ENCODE data around the gene RNF25. TPM values are rescaled to one million over a fixed set of nuclear protein-coding genes. Genes with fewer than 3 reads are reported as not detected.

Gene RNF25
- total and polyA plus RNA-seq, 2 of the 4 experiments (the other 2 are of a cell fraction) = 56.5 to 78.1 TPM

- Histone ChIP-seq H2BK20ac (ENCODE audit: low read depth, low read length) (no peak overlapping the region), H2BK15ac (ENCODE audit: low read depth, low read length) (peak overlapping the region; percentile 0; the same call in 1 of the 3 replicates), H3K23ac (ENCODE audit: low read depth, low read length) (peak overlapping the region; percentile 77; the same call in 1 of the 2 replicates), H2AK5ac (ENCODE audit: low read depth, low read length) (0 out of 2 replicates have a peak overlapping the region, but pooled peaks have one; percentile 20), H3K14ac (replicated peaks; ENCODE audit: low read depth, low read length) (peak overlapping the region; percentile 54), H3K27ac (ENCODE audit: insufficient read depth, low read length) (peak overlapping the region; percentile 74), H3K18ac (ENCODE audit: low read depth, low read length) (no peak overlapping the region), H3K4me3 (ENCODE audit: insufficient read depth, low read depth, low read length) (peak overlapping the region; percentile 69), H4K20me1 (ENCODE audit: insufficient read depth, low read length) (no peaks in the 10 kb centered on the region), H3K27me3 (ENCODE audit: control insufficient read depth, insufficient read depth, low read length) (no peaks in the 10 kb centered on the region), H2BK120ac (ENCODE audit: low read depth, low read length) (peak overlapping the region; percentile 14; the same call in 1 of the 2 replicates), H3K56ac (ENCODE audit: extremely low read depth, insufficient read depth, low read length) (peak overlapping the region; percentile 81), H3K4me2 (ENCODE audit: low read depth, low read length) (peak overlapping the region; percentile 71), H3K79me1 (ENCODE audit: low read depth in 1 of 2, low read length in 2 of 2) (peaks cover 11 to 32% of the 10 kb centered on the region in 2 experiments; a peak in 3 of 4 replicates), H4K91ac (ENCODE audit: insufficient read depth, low read depth, low read length) (no peak overlapping the region), H4K8ac (ENCODE audit: low read depth in 2 of 2, low read length in 2 of 2) (peak overlapping the region; percentile 38 to 46; a peak in 3 of 4 replicates), H2AK9ac (replicated peaks; ENCODE audit: low read depth, low read length, poor library complexity) (no peak overlapping the region), H3K9me3 (ENCODE audit: control insufficient read depth, insufficient read depth, low read length) (no peaks in the 10 kb centered on the region), H3K4me1 (ENCODE audit: control insufficient read depth, insufficient read depth, low read length) (peaks cover 3% of the 10 kb centered on the region), H3K4ac (ENCODE audit: low read depth, low read length) (peak overlapping the region; percentile 25; the same call in 1 of the 2 replicates), H2AFZ (replicated peaks; ENCODE audit: low read length, poor library complexity) (no peak overlapping the region), H2BK5ac (ENCODE audit: low read depth, low read length, poor library complexity, severe bottlenecking) (peak overlapping the region; percentile 64), H3K36me3 (ENCODE audit: control insufficient read depth, insufficient read depth, low read length) (no peaks in the 10 kb centered on the region), H3K9me1 (ENCODE audit: insufficient read depth, low read length) (peaks cover 7% of the 10 kb centered on the region; the same call in 1 of the 2 replicates), H3K9ac (ENCODE audit: low read depth, low read length) (peak overlapping the region; percentile 72), H4K5ac (ENCODE audit: low read depth, low read length) (no peak overlapping the region)
- ChIA-PET CTCF (interaction anchor here (0.8 to 2.0 kb wide), 5 partner anchors 11 to 140 kb away, joined by 3 to 9 read pairs (median 3); no protein-coding TSS in a partner anchor), POLR2A (ENCODE audit: unreplicated experiment) (interaction anchor here (1.2 kb wide), 1 partner anchor 136 kb away, joined by 5 read pairs; no protein-coding TSS in a partner anchor)
- TF ChIP-seq CEBPB (IDR thresholded peaks at IDR 0.05; ENCODE audit: low read depth, low read length) (no peak), FOS (IDR thresholded peaks at IDR 0.05; ENCODE audit: low read depth, low read length) (no peak), USF2 (IDR thresholded peaks at IDR 0.05; ENCODE audit: low read depth, low read length) (no peak), BHLHE40 (IDR thresholded peaks at IDR 0.05; ENCODE audit: low read depth, low read length) (no peak), NFE2L2 (IDR thresholded peaks at IDR 0.05; ENCODE audit: low read depth, low read length) (no peak), RCOR1 (IDR thresholded peaks at IDR 0.05; ENCODE audit: insufficient replicate concordance, low read length) (no peak), MAFK (IDR thresholded peaks at IDR 0.05; ENCODE audit: low read depth, low read length) (no peak), MXI1 (IDR thresholded peaks at IDR 0.05; ENCODE audit: borderline replicate concordance, low read depth, low read length) (no peak), POLR2A (IDR thresholded peaks at IDR 0.05; ENCODE audit: low read depth, low read length) (no peak), RAD21 (IDR thresholded peaks at IDR 0.05; ENCODE audit: low read length) (no peak), MAZ (IDR thresholded peaks at IDR 0.05; ENCODE audit: borderline replicate concordance, low read depth, low read length) (no peak), RFX5 (IDR thresholded peaks at IDR 0.05; ENCODE audit: low read depth, low read length) (no peak), CHD1 (IDR thresholded peaks at IDR 0.05; ENCODE audit: low read depth, low read length) (no peak), SMC3 (IDR thresholded peaks at IDR 0.05; ENCODE audit: low read depth, low read length) (no peak)
- TF ChIP-seq, protein P1, sequence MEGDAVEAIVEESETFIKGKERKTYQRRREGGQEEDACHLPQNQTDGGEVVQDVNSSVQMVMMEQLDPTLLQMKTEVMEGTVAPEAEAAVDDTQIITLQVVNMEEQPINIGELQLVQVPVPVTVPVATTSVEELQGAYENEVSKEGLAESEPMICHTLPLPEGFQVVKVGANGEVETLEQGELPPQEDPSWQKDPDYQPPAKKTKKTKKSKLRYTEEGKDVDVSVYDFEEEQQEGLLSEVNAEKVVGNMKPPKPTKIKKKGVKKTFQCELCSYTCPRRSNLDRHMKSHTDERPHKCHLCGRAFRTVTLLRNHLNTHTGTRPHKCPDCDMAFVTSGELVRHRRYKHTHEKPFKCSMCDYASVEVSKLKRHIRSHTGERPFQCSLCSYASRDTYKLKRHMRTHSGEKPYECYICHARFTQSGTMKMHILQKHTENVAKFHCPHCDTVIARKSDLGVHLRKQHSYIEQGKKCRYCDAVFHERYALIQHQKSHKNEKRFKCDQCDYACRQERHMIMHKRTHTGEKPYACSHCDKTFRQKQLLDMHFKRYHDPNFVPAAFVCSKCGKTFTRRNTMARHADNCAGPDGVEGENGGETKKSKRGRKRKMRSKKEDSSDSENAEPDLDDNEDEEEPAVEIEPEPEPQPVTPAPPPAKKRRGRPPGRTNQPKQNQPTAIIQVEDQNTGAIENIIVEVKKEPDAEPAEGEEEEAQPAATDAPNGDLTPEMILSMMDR (conservative IDR thresholded peaks at IDR 0.05; ENCODE audit: low read depth, low read length) = no peak
- TF ChIP-seq, protein P2, sequence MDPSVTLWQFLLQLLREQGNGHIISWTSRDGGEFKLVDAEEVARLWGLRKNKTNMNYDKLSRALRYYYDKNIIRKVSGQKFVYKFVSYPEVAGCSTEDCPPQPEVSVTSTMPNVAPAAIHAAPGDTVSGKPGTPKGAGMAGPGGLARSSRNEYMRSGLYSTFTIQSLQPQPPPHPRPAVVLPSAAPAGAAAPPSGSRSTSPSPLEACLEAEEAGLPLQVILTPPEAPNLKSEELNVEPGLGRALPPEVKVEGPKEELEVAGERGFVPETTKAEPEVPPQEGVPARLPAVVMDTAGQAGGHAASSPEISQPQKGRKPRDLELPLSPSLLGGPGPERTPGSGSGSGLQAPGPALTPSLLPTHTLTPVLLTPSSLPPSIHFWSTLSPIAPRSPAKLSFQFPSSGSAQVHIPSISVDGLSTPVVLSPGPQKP (IDR thresholded peaks at IDR 0.05; ENCODE audit: borderline replicate concordance, low read depth, low read length) = no peak
- no peak for ATAC-seq (ENCODE audit: low read depth)
- in situ Hi-C loops (cut with MboI; ENCODE audit: low sequenced_read_pairs) = no loop called here
- dilution Hi-C loops (cut with HindIII; ENCODE audit: low sequenced_read_pairs, unreplicated experiment) = no loop called here
- DNase-seq = peak; percentile 20
- BruUV-seq (replicated peaks) = TSS peak; percentile 50
- intact Hi-C loops (cut with micrococcal nuclease) = loop anchor here (2.0 kb wide), 1 partner anchor 19 kb away; no protein-coding TSS in a partner anchor
- no CpG with 5 or more reads among the region's 5 CpGs for WGBS, 2 experiments (ENCODE audit: extremely low coverage in 2 of 2, insufficient read length in 1 of 2)
Observed at GRCh38 chr2:218711550-218711929, 39.7 kb upstream of the RNF25 start.
